IPS-NIHi7 (cell line): ENCODE data around the gene VSIG4.
"Not testable (repeated sequence)": the region's sequence is repeated elsewhere in the genome, so short reads cannot be mapped to it uniquely, and the experiment has no call there.

Experiments
- DNase-seq: peaks from one replicate; pipeline ENCODE4 v3.0.0; 2012; ENCODE audit warnings: mixed read lengths; ENCODE audit errors: extremely low spot score

VSIG4 gene

GRCh38 chrX:65977161-65977560 lies 62.7 kb downstream of the VSIG4 start:
- DNase-seq, result not testable (repeated sequence)

GRCh38 chrX:65976161-65976560 lies 63.7 kb downstream of the VSIG4 start:
- no peak for DNase-seq

GRCh38 chrX:65975161-65975751 lies 64.6 kb downstream of the VSIG4 start:
- DNase-seq, result not testable (repeated sequence)
